ENCODE data around the gene WNT7A. TPM values are rescaled to one million over a fixed set of nuclear protein-coding genes. Genes with fewer than 3 reads are reported as not detected.

The WNT7A gene
- total and polyA plus RNA-seq, 4 donors: not detected

DNA sequence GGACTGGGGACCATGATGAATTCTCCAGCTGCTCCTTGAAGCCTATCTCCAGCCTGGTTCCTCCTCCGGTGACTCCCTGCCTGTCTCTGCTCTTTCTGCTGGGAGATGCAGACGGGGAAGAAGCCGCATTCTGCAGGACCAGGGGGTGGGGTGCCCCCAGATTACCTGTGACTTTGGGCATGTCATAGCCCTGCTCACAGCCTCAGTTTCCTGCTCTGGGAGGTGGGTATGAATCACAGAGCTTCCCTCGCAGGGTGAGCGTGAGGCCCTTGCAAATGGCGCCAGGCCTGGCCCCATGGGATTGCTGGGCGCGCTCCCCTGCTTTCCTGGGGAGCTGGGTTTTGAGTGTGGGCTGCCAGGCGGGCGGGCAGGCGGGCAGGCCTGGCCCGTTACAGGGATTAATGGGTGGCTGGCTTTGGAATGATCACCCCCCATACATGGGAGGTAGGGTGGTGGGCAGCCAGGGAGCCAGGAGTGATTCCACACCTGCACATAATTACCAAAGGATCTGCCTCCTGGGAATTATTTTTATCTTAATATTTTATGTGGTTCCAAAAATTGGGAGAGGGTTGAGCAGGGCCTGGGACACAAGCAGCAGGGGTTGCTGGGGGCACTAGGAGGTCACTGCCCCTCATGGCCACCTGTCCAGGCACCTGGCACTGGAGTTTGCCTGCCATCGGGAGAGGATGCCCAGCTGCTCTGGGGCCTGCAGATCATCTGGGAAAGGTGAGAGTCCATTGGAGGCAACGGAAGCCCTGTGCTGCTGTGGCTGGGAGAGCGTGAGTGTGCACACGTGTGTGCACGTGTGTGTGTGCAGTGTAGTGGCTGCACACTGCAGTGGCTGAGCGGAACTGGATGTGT, 106.8 kb downstream of the WNT7A start:
- DNase-seq (ENCODE audit: low spot score): no peak
- no peaks in the 10 kb centered on the region for H3K36me3 ChIP-seq (ENCODE audit: control insufficient read depth in 4 of 4, insufficient read depth in 3 of 4, low read depth in 1 of 4, low read length in 3 of 4)
- H3K4me3 ChIP-seq (ENCODE audit: low read depth in 1 of 3, low read length in 3 of 3): no peak overlapping the region
- WGBS: 93% methylated on average over 18 of the region's 18 CpGs
- H3K9me3 ChIP-seq (ENCODE audit: control insufficient read depth in 4 of 4, low read length in 3 of 4): no peaks in the 10 kb centered on the region
- H3K4me1 ChIP-seq (ENCODE audit: control insufficient read depth in 4 of 4, insufficient read depth in 4 of 4, low read length in 3 of 4): no peaks in the 10 kb centered on the region
- no peak overlapping the region for H3K27ac ChIP-seq (ENCODE audit: low read depth in 1 of 2, low read length in 2 of 2)
- TF ChIP-seq FOXA1 (IDR thresholded peaks at IDR 0.05): no peak
- no peak for TF ChIP-seq EGR1 (IDR thresholded peaks at IDR 0.05; ENCODE audit: low read depth in 2 of 2)
- no peak for TF ChIP-seq HNF4G (IDR thresholded peaks at IDR 0.05)
- TF ChIP-seq TAF1 (conservative IDR thresholded peaks at IDR 0.05): no peak
- H3K27me3 ChIP-seq (ENCODE audit: control insufficient read depth in 4 of 4, insufficient read depth in 4 of 4, low read length in 3 of 4): no peaks in the 10 kb centered on the region
- H3K9ac ChIP-seq (ENCODE audit: low read depth in 1 of 2, low read length in 2 of 2): no peak overlapping the region

DNA sequence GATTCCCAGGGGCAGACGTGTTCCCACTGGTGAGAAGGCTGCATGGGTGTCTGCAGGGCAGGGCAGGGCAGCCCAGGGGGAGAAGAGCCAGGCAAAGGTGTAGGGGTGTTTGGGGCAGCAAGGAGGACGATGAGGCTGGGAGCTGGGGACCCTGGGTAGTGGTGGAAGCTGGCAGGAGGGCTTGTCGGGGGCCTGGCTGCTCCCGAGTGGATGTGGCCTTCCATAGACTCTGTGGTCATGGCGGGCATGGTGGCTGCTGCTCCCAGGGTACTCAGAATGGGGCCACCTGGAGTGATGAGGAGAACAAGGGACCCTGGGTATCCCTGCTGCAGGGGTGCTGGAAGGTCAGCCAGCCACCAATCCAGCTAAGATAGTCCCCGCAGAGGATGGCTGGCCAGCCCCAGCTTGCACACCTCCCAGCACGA, 107.5 kb downstream of the WNT7A start:
- no peak for DNase-seq (ENCODE audit: low spot score)

DNA sequence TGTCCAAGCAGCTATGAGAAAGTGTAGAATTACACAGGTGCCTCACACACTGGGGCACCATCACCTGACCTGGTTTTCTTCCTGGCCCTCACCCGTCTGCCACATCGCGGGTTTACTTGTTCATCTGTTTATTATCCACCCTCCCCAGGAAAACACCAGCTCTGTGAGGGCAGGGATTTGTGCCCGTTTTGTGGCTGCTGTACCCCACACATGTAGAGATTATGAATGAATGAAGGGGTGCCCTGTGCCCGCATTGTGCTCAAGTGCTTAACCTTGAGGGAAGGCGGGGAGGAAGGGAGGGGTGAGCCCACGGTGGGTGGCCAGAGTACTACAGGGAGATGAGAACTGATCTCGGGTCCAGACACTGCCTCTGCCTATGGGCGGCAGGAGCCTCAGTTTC, 108.4 kb downstream of the WNT7A start:
- Histone ChIP-seq H3K36me3 (ENCODE audit: control insufficient read depth in 4 of 4, insufficient read depth in 3 of 4, low read depth in 1 of 4, low read length in 3 of 4) (no peaks in the 10 kb centered on the region), H3K27ac (ENCODE audit: low read depth in 1 of 2, low read length in 2 of 2) (no peak overlapping the region), H3K9ac (ENCODE audit: low read depth in 1 of 2, low read length in 2 of 2) (no peak overlapping the region), H3K4me3 (ENCODE audit: low read depth in 1 of 3, low read length in 3 of 3) (no peak overlapping the region), H3K4me1 (ENCODE audit: control insufficient read depth in 4 of 4, insufficient read depth in 4 of 4, low read length in 3 of 4) (no peaks in the 10 kb centered on the region), H3K27me3 (ENCODE audit: control insufficient read depth in 4 of 4, insufficient read depth in 4 of 4, low read length in 3 of 4) (no peaks in the 10 kb centered on the region), H3K9me3 (ENCODE audit: control insufficient read depth in 4 of 4, low read length in 3 of 4) (no peaks in the 10 kb centered on the region)
- 83% methylated on average over 9 of the region's 9 CpGs for WGBS
- no peak for DNase-seq (ENCODE audit: low spot score)
- TF ChIP-seq FOXA1 (IDR thresholded peaks at IDR 0.05) (no peak), JUND (IDR thresholded peaks at IDR 0.05) (no peak), FOXA2 (IDR thresholded peaks at IDR 0.05) (no peak), SP1 (IDR thresholded peaks at IDR 0.05) (no peak), ZBTB33 (IDR thresholded peaks at IDR 0.05) (no peak), HNF4A (conservative IDR thresholded peaks at IDR 0.05) (no peak), EGR1 (IDR thresholded peaks at IDR 0.05; ENCODE audit: low read depth in 2 of 2) (no peak), RXRA (IDR thresholded peaks at IDR 0.05) (no peak), RAD21 (IDR thresholded peaks at IDR 0.05) (no peak), HNF4G (IDR thresholded peaks at IDR 0.05) (no peak), NR2F2 (IDR thresholded peaks at IDR 0.05) (no peak)
- TF ChIP-seq, protein P1, sequence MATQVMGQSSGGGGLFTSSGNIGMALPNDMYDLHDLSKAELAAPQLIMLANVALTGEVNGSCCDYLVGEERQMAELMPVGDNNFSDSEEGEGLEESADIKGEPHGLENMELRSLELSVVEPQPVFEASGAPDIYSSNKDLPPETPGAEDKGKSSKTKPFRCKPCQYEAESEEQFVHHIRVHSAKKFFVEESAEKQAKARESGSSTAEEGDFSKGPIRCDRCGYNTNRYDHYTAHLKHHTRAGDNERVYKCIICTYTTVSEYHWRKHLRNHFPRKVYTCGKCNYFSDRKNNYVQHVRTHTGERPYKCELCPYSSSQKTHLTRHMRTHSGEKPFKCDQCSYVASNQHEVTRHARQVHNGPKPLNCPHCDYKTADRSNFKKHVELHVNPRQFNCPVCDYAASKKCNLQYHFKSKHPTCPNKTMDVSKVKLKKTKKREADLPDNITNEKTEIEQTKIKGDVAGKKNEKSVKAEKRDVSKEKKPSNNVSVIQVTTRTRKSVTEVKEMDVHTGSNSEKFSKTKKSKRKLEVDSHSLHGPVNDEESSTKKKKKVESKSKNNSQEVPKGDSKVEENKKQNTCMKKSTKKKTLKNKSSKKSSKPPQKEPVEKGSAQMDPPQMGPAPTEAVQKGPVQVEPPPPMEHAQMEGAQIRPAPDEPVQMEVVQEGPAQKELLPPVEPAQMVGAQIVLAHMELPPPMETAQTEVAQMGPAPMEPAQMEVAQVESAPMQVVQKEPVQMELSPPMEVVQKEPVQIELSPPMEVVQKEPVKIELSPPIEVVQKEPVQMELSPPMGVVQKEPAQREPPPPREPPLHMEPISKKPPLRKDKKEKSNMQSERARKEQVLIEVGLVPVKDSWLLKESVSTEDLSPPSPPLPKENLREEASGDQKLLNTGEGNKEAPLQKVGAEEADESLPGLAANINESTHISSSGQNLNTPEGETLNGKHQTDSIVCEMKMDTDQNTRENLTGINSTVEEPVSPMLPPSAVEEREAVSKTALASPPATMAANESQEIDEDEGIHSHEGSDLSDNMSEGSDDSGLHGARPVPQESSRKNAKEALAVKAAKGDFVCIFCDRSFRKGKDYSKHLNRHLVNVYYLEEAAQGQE (IDR thresholded peaks at IDR 0.05): no peak
- TF ChIP-seq, protein P2, sequence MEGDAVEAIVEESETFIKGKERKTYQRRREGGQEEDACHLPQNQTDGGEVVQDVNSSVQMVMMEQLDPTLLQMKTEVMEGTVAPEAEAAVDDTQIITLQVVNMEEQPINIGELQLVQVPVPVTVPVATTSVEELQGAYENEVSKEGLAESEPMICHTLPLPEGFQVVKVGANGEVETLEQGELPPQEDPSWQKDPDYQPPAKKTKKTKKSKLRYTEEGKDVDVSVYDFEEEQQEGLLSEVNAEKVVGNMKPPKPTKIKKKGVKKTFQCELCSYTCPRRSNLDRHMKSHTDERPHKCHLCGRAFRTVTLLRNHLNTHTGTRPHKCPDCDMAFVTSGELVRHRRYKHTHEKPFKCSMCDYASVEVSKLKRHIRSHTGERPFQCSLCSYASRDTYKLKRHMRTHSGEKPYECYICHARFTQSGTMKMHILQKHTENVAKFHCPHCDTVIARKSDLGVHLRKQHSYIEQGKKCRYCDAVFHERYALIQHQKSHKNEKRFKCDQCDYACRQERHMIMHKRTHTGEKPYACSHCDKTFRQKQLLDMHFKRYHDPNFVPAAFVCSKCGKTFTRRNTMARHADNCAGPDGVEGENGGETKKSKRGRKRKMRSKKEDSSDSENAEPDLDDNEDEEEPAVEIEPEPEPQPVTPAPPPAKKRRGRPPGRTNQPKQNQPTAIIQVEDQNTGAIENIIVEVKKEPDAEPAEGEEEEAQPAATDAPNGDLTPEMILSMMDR (IDR thresholded peaks at IDR 0.05; ENCODE audit: low read depth, low read length, missing input control): no peak
- TF ChIP-seq, protein P3, sequence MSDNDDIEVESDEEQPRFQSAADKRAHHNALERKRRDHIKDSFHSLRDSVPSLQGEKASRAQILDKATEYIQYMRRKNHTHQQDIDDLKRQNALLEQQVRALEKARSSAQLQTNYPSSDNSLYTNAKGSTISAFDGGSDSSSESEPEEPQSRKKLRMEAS (IDR thresholded peaks at IDR 0.05): no peak

More for the DNA sequence above, 107.5 kb downstream of the WNT7A start:
- TF ChIP-seq YY1 (IDR thresholded peaks at IDR 0.05): no peak
- TF ChIP-seq HNF4A (conservative IDR thresholded peaks at IDR 0.05): no peak
- TF ChIP-seq, protein P2 (IDR thresholded peaks at IDR 0.05; ENCODE audit: low read depth, low read length, missing input control): no peak
- no peak for TF ChIP-seq NR2F2 (IDR thresholded peaks at IDR 0.05)
- TF ChIP-seq JUND (IDR thresholded peaks at IDR 0.05): no peak
- 88% methylated on average over 7 of the region's 7 CpGs for WGBS
- no peaks in the 10 kb centered on the region for H3K27me3 ChIP-seq (ENCODE audit: control insufficient read depth in 4 of 4, insufficient read depth in 4 of 4, low read length in 3 of 4)
- H3K27ac ChIP-seq (ENCODE audit: low read depth in 1 of 2, low read length in 2 of 2): no peak overlapping the region
- no peaks in the 10 kb centered on the region for H3K9me3 ChIP-seq (ENCODE audit: control insufficient read depth in 4 of 4, low read length in 3 of 4)
- H3K36me3 ChIP-seq (ENCODE audit: control insufficient read depth in 4 of 4, insufficient read depth in 3 of 4, low read depth in 1 of 4, low read length in 3 of 4): no peaks in the 10 kb centered on the region
- H3K4me1 ChIP-seq (ENCODE audit: control insufficient read depth in 4 of 4, insufficient read depth in 4 of 4, low read length in 3 of 4): no peaks in the 10 kb centered on the region
- no peak overlapping the region for H3K9ac ChIP-seq (ENCODE audit: low read depth in 1 of 2, low read length in 2 of 2)
- no peak overlapping the region for H3K4me3 ChIP-seq (ENCODE audit: low read depth in 1 of 3, low read length in 3 of 3)

Data from liver (tissue), 9 donors.